SK-N-SH (cell line): ENCODE data around the gene IL11RA. TPM values are rescaled to one million over a fixed set of nuclear protein-coding genes. Genes with fewer than 3 reads are reported as not detected.

Source experiments
- EP300 ChIP-seq, 2 experiments: IDR thresholded peaks; 2 replicates each; pipeline versions ENCODE4 v1.4.0 to v1.6.1; 2012; ENCODE audit warnings: borderline replicate concordance in 1 of 2, low read depth in 1 of 2, low read length in 1 of 2
- FOXJ3 ChIP-seq: sonication (generic); formaldehyde crosslinking; IDR thresholded peaks from 2 replicates; pipeline ENCODE4 v1.5.1; 2020; ENCODE audit warnings: mild to moderate bottlenecking, missing genetic modification reagents
- GABPA ChIP-seq: IDR thresholded peaks from 2 replicates; pipeline ENCODE4 v1.4.0; 2012; ENCODE audit warnings: low read depth, mild to moderate bottlenecking
- GATA2 ChIP-seq: sonication (generic); formaldehyde crosslinking; IDR thresholded peaks from 2 replicates; pipeline ENCODE4 v1.5.0; 2020; ENCODE audit warnings: mild to moderate bottlenecking, missing genetic modification reagents
- MEF2A ChIP-seq: IDR thresholded peaks from 2 replicates; pipeline ENCODE4 v1.4.0; 2012; ENCODE audit warnings: low read depth, borderline replicate concordance
- MXI1 ChIP-seq: IDR thresholded peaks from 2 replicates; pipeline ENCODE4 v1.6.1; 2012; ENCODE audit warnings: mild to moderate bottlenecking, low read depth, low read length, improper control_type of control experiment
- REST ChIP-seq: IDR thresholded peaks from 2 replicates; pipeline ENCODE4 v1.6.1; 2012; ENCODE audit warnings: mild to moderate bottlenecking, low read depth, low read length, moderate library complexity
- RXRA ChIP-seq: IDR thresholded peaks from 2 replicates; pipeline ENCODE4 v1.4.0; 2012; ENCODE audit warnings: low read depth, mild to moderate bottlenecking, borderline replicate concordance
- SMC3 ChIP-seq: IDR thresholded peaks from 2 replicates; pipeline ENCODE4 v1.6.1; 2012; ENCODE audit warnings: low read depth, low read length, improper control_type of control experiment
- TAF1 ChIP-seq: IDR thresholded peaks from 2 replicates; pipeline ENCODE4 v1.6.1; 2012; ENCODE audit warnings: low read depth, mild to moderate bottlenecking, low read length, moderate library complexity, borderline replicate concordance
- TCF12 ChIP-seq: IDR thresholded peaks from 2 replicates; pipeline ENCODE4 v1.4.0; 2012
- USF2 ChIP-seq: fragments of 150-350 bp; IDR thresholded peaks from 2 replicates; pipeline ENCODE4 v1.6.1; 2017; ENCODE audit warnings: antibody characterized with exemption, low read length, low read depth, borderline replicate concordance
- YY1 ChIP-seq: IDR thresholded peaks from 2 replicates; pipeline ENCODE4 v1.4.0; 2012; ENCODE audit warnings: low read depth, mild to moderate bottlenecking
- ZBTB33 ChIP-seq: IDR thresholded peaks from 2 replicates; pipeline ENCODE4 v1.4.0; 2012; ENCODE audit warnings: low read depth, borderline replicate concordance
- polyA plus RNA-seq, 3 experiments: library from polyadenylated mRNA; depleted of rRNA; stranded (reverse); fragments of >200 nt; gene quantifications; 2 replicates each; pipeline ENCODE4 v1.2.3, GENCODE V29; 2012
- TF ChIP-seq, protein P1 (sequence below): fragments of 150-350 bp; IDR thresholded peaks from 2 replicates; pipeline ENCODE4 v1.6.1; 2016; ENCODE audit warnings: mild to moderate bottlenecking, low read depth, low read length
- TF ChIP-seq, protein P2 (sequence below): IDR thresholded peaks from 2 replicates; pipeline ENCODE4 v1.4.0; 2012; ENCODE audit warnings: low read depth, borderline replicate concordance
- TF ChIP-seq, protein P3 (sequence below): IDR thresholded peaks from 2 replicates; pipeline ENCODE4; 2012

The IL11RA gene
- polyA plus RNA-seq, 1 of the 3 experiments (the other 2 are of a cell fraction), result 16.5 TPM

DNA sequence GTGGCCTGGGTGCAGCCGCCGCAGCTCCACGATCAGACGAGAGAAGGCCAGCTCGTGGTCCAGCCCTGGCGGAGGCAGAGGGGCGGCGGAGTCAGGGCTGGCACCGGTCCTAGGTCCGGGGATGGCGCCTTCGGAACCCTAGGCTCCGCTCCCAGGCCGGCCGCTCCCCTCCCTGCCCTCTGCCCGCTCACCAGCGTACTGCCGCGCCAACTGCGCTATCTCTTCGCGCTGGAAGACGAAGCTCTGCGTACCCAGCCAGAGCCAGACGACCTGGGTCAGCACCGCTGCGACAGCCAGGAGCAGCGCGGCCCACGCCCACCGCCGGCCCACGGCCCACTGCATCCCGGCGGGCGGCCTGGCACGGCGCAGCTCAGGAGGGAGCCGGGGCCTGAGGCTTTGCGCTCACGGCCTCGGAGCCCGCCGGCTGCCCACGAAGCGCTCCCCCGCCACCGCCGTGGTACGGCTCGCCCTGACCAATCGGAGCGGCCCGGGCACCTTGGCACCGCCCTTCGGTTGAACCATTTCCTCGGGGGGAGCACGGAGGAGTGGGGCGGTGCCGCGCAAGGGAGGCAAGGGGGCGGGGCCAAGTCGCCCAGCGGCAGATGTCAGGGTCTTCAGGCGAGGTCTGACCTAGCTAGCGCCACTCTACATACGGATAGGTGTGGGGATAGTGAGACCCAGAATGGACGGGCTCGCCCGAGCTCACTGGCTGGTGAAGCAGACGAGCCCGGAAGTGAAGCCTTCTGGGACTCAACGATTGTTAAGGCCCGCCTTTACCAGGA, 14.4 kb upstream of the IL11RA start, which contains the start of gene SIGMAR1 (continued):
- TF ChIP-seq USF2 (no peak), YY1 (0 out of 2 replicates have a peak, but pooled peaks have one; percentile 20), GABPA (peak; percentile 48; the same call in 1 of the 2 replicates), EP300 (IDR thresholded peaks at IDR 0.05; ENCODE audit: borderline replicate concordance in 1 of 2, low read depth in 1 of 2, low read length in 1 of 2) (no peak; a peak in 1 of 4 replicates), TCF12 (no peak), MEF2A (no peak), RXRA (no peak), SMC3 (no peak), GATA2 (CRISPR knock-in tag) (peak; percentile 21; the same call in 1 of the 2 replicates), REST (no peak), ZBTB33 (no peak), TAF1 (peak; percentile 70), FOXJ3 (CRISPR knock-in tag) (no peak), MXI1 (peak; percentile 37)
- TF ChIP-seq, protein P1, sequence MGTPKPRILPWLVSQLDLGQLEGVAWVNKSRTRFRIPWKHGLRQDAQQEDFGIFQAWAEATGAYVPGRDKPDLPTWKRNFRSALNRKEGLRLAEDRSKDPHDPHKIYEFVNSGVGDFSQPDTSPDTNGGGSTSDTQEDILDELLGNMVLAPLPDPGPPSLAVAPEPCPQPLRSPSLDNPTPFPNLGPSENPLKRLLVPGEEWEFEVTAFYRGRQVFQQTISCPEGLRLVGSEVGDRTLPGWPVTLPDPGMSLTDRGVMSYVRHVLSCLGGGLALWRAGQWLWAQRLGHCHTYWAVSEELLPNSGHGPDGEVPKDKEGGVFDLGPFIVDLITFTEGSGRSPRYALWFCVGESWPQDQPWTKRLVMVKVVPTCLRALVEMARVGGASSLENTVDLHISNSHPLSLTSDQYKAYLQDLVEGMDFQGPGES, result no peak
- TF ChIP-seq, protein P2, sequence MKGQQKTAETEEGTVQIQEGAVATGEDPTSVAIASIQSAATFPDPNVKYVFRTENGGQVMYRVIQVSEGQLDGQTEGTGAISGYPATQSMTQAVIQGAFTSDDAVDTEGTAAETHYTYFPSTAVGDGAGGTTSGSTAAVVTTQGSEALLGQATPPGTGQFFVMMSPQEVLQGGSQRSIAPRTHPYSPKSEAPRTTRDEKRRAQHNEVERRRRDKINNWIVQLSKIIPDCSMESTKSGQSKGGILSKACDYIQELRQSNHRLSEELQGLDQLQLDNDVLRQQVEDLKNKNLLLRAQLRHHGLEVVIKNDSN, result 0 out of 2 replicates have a peak, but pooled peaks have one; percentile 56
- TF ChIP-seq, protein P3, sequence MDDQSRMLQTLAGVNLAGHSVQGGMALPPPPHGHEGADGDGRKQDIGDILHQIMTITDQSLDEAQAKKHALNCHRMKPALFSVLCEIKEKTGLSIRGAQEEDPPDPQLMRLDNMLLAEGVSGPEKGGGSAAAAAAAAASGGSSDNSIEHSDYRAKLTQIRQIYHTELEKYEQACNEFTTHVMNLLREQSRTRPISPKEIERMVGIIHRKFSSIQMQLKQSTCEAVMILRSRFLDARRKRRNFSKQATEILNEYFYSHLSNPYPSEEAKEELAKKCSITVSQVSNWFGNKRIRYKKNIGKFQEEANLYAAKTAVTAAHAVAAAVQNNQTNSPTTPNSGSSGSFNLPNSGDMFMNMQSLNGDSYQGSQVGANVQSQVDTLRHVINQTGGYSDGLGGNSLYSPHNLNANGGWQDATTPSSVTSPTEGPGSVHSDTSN, result peak; percentile 12; the same call in 1 of the 2 replicates
